ENCODE data around the gene CELF4. TPM values are rescaled to one million over a fixed set of nuclear protein-coding genes. Genes with fewer than 3 reads are reported as not detected.

The CELF4 gene
- total RNA-seq, 2 donors from 2014 or later, result 0.22 to 3.9 TPM

GRCh38 chr18:37484983-37485834 is 80.4 kb downstream of the CELF4 start:
- peaks cover 0 to 7% of the 10 kb centered on the region in 2 donors for H3K4me1 ChIP-seq
- H3K4me3 ChIP-seq, result peak overlapping the region in 1 of 2 donors; percentile 14
- no peaks in the 10 kb centered on the region for H3K36me3 ChIP-seq
- peak in 1 of 2 donors; percentile 25 for TF ChIP-seq CTCF (IDR thresholded peaks at IDR 0.05)
- no peaks in the 10 kb centered on the region for H3K9me3 ChIP-seq
- H3K27ac ChIP-seq, result no peak overlapping the region
- no peak for DNase-seq (ENCODE audit: low spot score)
- H3K27me3 ChIP-seq, result peaks cover 0 to 4% of the 10 kb centered on the region in 2 donors

- no peak for DNase-seq (ENCODE audit: low spot score)
- Histone ChIP-seq H3K4me1 (peaks cover 0 to 7% of the 10 kb centered on the region in 2 donors), H3K27ac (no peak overlapping the region), H3K4me3 (no peak overlapping the region), H3K36me3 (no peaks in the 10 kb centered on the region), H3K27me3 (peaks cover 0 to 4% of the 10 kb centered on the region in 2 donors), H3K9me3 (no peaks in the 10 kb centered on the region)
- no peak for TF ChIP-seq CTCF (IDR thresholded peaks at IDR 0.05)
Measured at GRCh38 chr18:37483984-37484819, 81.4 kb downstream of the CELF4 start.

- H3K4me3 ChIP-seq, result no peak overlapping the region
- no peak for TF ChIP-seq CTCF (IDR thresholded peaks at IDR 0.05)
- H3K9me3 ChIP-seq, result no peaks in the 10 kb centered on the region
- DNase-seq (ENCODE audit: low spot score), result no peak
- H3K27ac ChIP-seq, result no peak overlapping the region
- peaks cover 0 to 7% of the 10 kb centered on the region in 2 donors for H3K4me1 ChIP-seq
- H3K36me3 ChIP-seq, result no peaks in the 10 kb centered on the region
- peaks cover 0 to 4% of the 10 kb centered on the region in 2 donors for H3K27me3 ChIP-seq
Measured at GRCh38 chr18:37483221-37483971, 82.2 kb downstream of the CELF4 start.

- Histone ChIP-seq H3K27ac (no peak overlapping the region), H3K36me3 (no peaks in the 10 kb centered on the region), H3K27me3 (peaks cover 0 to 4% of the 10 kb centered on the region in 2 donors), H3K9me3 (no peaks in the 10 kb centered on the region), H3K4me1 (peaks cover 0 to 7% of the 10 kb centered on the region in 2 donors), H3K4me3 (no peak overlapping the region)
- no peak for DNase-seq (ENCODE audit: low spot score)
- TF ChIP-seq CTCF (IDR thresholded peaks at IDR 0.05), result no peak
Measured at GRCh38 chr18:37482433-37482832, 83.2 kb downstream of the CELF4 start.

- Histone ChIP-seq H3K27ac (no peak overlapping the region), H3K4me3 (no peak overlapping the region), H3K36me3 (no peaks in the 10 kb centered on the region), H3K4me1 (peaks cover 0 to 7% of the 10 kb centered on the region in 2 donors), H3K27me3 (peaks cover 0 to 4% of the 10 kb centered on the region in 2 donors), H3K9me3 (no peaks in the 10 kb centered on the region)
- no peak for DNase-seq (ENCODE audit: low spot score)
- TF ChIP-seq CTCF (IDR thresholded peaks at IDR 0.05), result no peak
Measured at GRCh38 chr18:37482002-37482401, 83.6 kb downstream of the CELF4 start.

All from right atrium auricular region (tissue), 2 donors.